T follicular helper cell (primary cell): ENCODE results near the gene JAM3.
"Not testable (repeated sequence)": the region's sequence is repeated elsewhere in the genome, so short reads cannot be mapped to it uniquely, and the experiment has no call there.

ENCODE experiments used
- DNase-seq: peaks from one replicate; pipeline ENCODE4 v3.0.0-alpha.2; 2020; ENCODE audit warnings: low read depth

The JAM3 gene

GRCh38 chr11:134062265-134063123, 6.4 kb upstream of the JAM3 start:
- DNase-seq, result no peak

- no peak for DNase-seq
Observed at GRCh38 chr11:134063124-134063495, 5.8 kb upstream of the JAM3 start.

- DNase-seq, result no peak
Observed at GRCh38 chr11:134063991-134064747, 4.7 kb upstream of the JAM3 start.

- no peak for DNase-seq
Observed at GRCh38 chr11:134065381-134065780, 3.5 kb upstream of the JAM3 start.

DNA sequence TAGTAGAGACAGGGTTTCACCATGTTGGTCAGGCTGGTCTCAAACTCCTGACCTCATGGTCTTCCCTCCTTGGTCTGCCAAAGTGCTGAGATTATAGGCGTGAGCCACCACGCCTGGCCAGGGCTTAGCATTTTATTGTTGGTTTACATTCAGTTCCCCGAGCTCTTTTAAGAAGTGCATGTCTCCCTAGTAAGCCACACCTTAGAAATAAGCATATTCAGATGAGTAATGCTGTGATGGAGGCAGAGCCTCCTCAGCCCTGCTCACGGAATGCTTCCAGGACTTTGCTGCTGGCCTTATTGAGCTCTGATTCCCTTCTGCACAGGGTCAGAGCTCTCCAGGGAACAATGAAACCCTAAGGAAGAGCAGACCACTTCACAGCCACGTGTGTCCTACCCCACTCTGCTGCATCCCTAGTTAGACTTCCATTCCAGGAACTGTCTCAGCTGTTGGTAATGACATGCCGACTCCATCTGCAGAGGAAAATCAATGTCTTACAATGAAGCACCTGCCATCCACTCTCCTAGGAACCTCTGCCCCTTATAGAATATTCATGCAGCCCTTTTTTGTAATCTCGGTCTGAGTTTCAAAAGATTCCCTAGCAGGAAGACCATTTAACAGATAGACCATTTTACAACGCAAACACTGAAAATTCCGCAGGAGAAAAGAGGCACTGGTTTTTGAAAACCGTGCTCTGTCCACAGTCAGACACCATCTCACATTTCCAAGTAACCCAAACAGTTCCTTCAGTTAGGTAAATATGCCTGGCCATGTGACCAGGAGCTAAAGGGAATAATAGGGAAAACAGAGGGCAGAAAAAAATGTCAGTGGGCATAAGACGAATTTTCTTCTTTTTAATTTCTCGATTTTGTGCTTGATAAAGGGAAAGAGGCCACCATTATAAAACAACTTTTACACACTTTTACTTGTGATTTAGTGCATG, 1.7 kb upstream of the JAM3 start:
- no peak for DNase-seq

DNA sequence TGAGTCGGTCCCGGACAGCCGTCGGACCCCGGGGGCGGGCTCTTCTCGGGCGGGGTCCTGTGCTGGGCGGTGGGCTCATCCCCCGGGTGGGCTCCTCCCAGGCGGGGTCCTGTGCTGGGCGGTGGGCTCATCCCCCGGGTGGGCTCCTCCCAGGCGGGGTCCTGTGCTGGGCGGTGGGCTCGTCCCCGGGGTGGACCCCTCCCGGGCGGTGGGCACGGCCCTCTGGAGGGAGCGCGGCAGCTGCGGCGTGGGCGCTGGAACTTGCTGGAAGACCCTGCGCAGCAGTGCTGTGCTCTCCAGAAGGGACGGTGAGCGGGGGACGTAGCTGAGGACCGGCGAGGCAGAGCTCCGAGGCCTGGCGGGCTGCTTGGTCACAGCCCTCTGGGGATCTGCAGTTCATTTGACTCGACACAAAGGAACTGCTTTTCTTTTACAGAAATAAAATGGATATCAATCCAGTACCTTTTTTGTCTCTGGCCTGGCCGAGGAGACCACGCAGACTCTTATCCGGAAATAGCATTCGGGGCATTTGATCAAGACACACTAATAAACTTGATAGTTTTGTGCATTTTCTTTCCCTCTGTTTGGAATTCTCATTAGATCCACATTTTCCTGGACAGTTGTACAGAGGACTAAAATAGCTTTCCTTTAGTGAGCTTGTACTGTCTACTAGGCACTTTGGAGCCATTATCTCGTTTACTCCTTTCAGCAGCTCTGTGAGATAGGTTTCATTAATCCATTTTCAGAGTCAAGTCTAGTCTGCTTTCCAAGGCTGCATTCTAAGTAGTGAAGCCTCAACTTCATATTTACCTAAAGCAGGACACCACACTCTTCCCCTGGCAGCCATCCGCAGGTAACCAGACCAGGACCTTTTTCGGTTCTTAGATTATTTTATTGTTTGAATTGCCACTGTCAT, 812 bp downstream of the JAM3 start:
- no peak for DNase-seq

DNA sequence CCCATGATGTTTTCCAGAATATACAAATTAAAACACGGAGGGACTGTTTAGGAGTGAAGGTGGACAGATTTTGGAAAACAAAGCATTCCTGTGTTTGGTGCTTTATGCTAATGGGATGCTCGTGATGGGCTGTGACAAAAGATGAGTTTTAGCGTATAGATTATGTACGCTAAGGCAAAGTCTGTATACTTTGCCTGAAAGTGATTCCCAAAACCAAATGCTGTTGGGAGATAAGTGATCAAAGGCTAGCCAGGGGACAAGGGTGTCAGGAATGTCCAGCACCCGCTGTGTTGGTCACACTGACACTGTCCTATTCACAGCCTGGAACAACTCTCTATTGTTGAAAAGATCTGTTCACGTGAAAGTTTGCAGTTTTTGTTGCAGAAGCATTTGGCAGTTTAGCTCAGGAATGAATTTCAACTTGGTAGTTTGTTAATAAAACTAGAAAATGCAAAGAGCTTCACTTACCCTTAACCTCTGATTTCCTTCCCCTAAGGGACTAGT, 1.5 kb downstream of the JAM3 start:
- no peak for DNase-seq

DNA sequence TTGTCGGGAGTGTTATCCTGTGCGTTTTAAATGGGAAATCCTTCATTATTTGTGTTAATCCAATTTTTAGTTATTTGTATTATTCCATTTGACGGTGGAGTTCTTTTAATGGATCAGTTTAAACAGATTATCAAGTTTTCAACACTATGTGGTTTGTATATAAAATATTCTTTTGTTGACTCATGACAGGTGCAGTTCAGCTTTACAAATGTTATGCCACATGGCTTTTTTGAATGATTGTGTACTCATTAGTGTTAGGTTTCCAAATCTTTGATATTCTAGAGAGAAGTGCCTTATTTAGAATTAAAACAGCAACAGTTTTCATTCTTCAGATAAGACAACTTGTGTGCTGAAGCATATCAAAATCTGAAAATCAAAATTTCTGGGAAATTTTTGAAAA, 2.4 kb downstream of the JAM3 start:
- DNase-seq, result no peak

GRCh38 chr11:134071766-134072402, 3.0 kb downstream of the JAM3 start:
- no peak for DNase-seq

DNA sequence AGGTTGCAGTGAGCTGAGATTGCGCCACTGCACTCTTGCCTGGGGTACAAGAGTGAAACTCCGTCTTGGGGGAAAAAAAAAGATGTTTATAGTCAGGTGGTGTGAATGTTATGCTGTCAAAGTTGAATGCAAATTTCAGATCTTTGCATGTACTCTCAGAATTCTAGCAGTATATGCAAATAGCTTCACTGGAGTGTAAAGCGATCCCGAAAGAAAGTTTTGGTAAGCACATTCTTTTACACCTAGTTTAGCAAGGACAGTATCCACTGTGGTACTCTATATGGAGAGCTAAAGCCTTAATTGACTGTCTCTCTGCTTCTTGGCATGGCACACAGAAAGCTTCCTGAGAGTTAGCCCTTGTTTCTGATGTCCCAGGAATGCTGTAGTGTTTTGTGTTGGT, 4.0 kb downstream of the JAM3 start:
- no peak for DNase-seq

DNA sequence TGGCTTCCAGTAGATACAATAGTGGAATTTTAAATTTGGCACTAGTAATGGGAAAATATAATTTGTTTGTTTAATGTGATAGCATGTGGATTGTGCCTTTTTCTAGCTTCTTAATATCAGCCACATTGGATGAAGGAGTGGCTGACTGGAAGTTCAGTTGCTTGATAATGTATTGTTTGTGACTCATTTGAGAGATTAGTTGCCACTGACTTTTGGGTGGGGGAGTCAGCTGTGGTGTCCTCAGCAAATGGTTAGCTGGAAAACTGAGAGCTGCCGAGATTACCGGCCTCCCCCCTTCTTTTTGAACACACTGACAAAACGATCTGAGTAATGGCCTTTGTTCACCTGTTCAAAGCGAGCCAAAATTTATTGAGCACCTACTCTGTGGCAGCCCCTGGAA, 5.5 kb downstream of the JAM3 start:
- no peak for DNase-seq

DNA sequence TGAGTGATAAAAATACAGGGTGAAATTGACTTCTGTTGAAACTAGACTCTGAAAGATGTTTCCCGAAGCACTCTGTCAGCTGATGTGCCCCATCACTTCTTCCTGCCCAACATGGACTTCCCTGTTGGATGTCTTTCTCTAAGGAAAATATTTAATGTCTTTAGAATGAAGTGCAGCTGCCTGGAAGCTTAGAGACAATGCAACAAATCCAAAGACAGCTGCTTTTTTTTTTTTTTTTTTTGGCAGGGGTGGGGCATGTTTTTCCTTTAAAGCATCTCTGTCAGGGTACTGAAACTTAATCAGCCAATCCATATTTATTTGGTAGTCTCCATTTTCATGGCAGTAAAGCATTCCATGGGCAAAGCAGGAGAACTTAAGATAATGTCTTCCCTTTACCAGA, 5.9 kb downstream of the JAM3 start:
- no peak for DNase-seq

- DNase-seq, result no peak
Observed at GRCh38 chr11:134079317-134079716, 10.4 kb downstream of the JAM3 start.

DNA sequence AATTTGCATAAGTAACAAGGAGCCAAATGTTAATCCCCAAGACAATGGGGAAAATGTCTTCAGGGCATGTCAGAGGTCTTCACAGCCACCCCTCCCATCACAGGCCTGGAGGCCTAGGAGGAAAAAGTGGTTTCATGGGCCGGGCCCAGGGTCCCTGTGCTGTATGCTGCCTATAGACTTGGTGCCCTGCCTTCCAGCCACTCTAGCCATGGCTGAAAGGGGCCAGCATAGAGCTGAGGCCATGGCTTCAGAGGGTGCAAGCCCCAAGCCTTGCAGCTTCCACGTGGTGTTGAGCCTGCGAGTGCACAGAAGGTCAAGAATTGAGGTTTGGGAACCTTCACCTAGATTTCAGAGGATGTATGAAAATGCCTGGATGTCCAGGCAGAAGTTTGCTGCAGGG, 12.4 kb downstream of the JAM3 start:
- DNase-seq, result not testable (repeated sequence)

DNA sequence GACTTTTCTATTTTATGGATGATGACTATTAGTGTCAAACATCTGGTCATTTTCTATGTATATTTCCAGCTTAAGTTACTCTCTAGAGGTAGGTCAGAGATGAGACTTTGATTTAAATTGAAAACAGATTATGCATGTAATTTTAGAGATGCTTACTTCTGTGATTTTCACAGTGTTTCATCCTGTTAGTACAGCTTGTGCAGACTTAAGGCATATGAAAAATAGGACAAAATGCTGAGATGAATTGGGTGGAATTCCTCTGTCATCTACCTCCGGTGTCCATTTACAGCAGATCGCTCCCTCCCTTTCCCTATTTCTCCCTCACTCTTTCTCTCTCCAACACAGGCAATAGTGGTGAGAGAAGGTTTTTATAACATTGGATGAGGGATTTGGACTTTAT, 14.1 kb downstream of the JAM3 start:
- DNase-seq, result no peak

DNA sequence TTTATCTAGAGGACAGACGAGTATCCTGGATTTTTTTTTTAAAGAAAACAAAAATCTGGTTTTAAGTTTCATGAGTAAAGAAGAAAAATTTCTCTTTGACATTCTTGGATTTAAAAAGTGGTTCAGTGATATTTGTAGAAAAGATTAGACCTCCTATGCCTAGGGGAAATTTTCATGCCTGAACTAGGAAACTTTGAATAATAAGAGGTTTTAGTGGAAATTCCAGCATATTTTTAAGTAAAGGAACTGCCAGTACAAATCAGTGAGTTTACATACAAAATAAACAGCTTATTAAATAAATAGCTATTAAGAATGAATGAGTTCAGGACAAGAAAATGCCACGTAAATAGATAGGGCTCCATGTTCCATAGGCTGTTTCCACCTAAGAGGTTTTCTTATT, 17.5 kb downstream of the JAM3 start:
- DNase-seq, result no peak

GRCh38 chr11:134092006-134092405, 23.1 kb downstream of the JAM3 start:
- not testable (repeated sequence) for DNase-seq

GRCh38 chr11:134097166-134097565, 28.3 kb downstream of the JAM3 start:
- DNase-seq, result no peak

- no peak for DNase-seq
Observed at GRCh38 chr11:134098566-134099184, 29.8 kb downstream of the JAM3 start.

DNA sequence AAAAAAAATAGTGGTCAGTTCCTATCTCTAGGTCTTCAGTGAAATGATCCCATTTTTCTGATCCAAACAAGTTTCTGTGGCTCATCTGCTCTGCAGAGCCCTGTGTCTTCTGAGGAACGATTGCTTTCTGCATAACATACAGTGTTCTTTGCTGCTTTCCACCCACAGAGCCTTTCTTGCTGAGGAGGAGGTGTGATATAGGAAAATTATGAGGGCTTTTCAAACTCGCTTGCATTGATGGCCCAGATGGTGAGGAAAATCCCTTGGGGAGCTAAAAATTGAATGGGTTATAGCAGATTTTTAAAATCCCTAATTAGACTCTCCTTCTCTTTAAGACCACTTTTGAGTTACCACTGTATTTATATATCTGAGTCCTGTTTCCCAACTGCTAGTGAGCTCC, 31.3 kb downstream of the JAM3 start:
- no peak for DNase-seq
